GM18517 (cell line): ENCODE results near the gene FYTTD1.

ENCODE experiments used
- ATAC-seq: cut with Tn5 transposase; IDR thresholded peaks from one replicate; pipeline ENCODE4 v1.9.1; 2021; ENCODE audit warnings: mild to moderate bottlenecking, moderate library complexity; ENCODE audit not compliant: unreplicated experiment

Gene FYTTD1

DNA sequence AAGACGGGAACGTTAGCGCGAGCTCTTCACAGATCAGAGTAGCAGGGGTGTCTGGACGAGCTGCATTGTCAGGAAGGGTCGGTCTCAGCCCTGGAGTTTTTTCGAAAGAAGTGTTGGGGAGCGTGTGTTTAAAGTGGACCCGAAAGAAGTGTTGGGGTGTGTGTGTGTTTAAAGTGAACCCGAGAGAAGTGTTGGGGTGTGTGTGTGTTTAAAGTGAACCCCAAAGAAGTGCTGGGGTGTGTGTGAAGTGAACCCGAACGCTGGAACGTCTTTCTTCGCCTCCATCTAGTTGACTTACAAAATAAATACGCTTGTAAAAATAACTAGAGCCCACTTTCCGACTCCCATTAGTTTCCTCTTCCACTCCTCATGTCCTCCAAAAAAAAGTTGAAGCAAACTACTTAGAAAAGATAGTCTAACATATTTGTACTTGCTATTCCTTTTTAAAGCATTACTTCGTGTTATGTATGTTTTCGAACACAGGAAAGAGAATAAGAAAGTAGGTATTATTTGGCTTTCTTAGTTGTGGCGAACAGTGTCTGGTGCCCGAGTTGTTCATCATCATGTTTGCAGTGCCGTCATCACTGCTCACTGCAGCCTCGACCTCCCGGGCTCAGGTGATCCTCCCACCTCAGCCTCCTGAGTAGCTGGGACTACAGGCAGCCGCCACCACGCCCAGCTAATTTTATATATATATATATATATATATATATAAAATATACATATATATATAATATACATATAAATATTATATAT, 42.4 kb downstream of the FYTTD1 start:
- ATAC-seq, result peak; percentile 9

- peak; percentile 35 for ATAC-seq
Observed at GRCh38 chr3:197793247-197793646, 43.6 kb downstream of the FYTTD1 start.

- ATAC-seq, result no peak
Observed at GRCh38 chr3:197794115-197794514, 44.4 kb downstream of the FYTTD1 start.

- ATAC-seq, result no peak
Observed at GRCh38 chr3:197795200-197795599, 45.5 kb downstream of the FYTTD1 start.

- ATAC-seq, result no peak
Observed at GRCh38 chr3:197796087-197796486, 46.4 kb downstream of the FYTTD1 start.

GRCh38 chr3:197798863-197799262, 49.2 kb downstream of the FYTTD1 start:
- no peak for ATAC-seq

GRCh38 chr3:197800379-197800778, 50.7 kb downstream of the FYTTD1 start:
- ATAC-seq, result no peak

DNA sequence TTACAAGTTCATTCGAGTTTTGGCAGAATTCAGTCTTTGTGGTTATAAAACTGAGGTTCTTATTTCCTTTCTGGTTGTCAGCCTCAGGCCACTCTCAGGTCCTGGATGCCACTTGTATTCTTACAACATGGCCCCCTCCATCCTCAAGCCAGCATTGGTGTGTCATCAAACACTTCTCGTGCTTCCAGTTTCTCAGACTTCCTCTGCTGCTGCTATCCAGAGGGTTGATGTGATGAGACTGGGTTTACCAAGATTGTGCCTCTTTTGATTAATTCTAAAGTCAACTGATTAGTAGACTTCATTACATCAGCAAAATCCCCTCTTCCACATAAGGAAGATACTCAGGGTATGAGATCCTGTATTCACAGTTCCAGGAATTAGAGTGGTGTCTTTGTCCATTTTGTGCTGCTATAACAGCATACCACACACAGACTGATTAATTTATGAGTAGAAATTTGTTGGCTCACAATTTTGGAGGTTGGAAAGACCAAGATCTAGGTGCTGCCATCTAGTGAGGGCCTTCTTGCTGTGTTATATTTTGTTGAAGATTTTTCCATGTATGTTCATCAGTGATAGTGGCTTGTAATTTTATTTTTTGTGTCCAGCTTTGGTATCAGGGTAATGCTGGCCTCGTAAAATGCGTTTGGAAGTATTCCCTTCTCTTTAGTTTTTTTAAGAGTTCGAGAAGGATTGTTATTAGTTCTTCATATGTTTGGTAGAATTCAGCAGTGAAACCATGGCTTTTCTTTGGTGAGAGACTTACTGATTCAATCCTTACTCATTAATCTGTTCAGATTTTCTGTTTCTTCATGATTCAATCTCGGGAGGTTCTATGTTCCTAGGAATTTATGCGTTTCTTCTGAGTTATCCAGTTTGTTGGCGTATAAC, 52.5 kb downstream of the FYTTD1 start:
- no peak for ATAC-seq

DNA sequence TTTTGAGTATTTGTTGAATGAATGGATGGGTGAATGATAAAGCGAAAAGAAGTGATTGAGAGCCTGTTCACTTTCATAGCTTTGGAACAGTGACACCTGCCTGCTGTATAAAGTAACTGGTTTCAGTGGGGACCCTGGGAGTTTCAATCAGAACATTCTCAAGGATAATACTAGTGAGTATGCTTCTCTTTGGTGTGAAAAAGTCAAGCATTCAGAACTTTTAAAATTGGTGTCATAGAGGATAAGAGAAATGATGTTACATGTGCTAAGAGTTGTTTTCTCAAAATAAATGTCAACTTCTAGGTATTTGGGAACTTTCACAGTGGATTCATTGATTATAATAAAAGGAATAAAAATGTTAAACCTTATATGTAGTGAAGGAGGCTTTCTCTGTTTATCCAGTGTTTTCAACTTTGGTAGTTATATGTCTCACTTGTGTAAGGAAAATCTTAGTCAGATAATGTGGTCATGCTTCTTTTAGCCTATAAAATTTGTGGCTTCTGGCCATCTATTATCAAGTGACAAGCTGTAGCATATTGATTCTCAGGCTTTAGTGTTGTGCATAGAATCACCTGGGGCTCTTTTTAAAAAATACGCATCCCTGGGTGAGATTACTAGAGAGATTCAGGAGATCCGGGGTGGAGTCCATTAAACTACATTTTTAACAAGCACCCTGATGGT, 53.2 kb downstream of the FYTTD1 start:
- no peak for ATAC-seq

GRCh38 chr3:197804511-197804910, 54.8 kb downstream of the FYTTD1 start:
- no peak for ATAC-seq

DNA sequence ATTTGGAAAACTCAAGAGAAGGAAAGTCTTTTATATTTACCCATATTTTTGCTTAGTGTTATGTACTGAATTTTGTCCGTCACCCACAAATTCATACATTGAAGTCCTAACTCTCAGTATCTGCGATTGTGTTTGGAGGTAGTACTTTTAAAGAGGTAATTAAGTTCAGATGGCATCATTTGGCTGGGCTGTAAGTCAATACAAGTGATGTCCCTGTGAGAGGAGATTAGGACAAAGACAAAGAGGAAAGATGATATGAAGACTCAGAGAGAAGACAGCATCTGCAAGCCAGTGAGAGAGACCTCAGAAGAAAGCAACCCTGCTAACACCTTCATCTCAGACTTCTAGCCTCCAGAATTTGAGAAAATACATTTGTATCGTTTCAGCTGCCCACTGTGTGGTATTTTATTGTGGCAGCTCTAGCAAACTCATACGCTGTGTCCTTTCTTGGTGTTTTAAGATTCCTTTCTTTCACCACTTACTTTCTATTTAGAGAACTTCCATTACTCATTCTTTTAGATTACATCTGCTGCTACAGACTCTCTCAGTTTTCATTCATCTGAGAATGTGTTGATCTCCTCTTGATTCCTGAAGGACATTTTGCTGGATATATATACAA, 58.4 kb downstream of the FYTTD1 start:
- no peak for ATAC-seq

DNA sequence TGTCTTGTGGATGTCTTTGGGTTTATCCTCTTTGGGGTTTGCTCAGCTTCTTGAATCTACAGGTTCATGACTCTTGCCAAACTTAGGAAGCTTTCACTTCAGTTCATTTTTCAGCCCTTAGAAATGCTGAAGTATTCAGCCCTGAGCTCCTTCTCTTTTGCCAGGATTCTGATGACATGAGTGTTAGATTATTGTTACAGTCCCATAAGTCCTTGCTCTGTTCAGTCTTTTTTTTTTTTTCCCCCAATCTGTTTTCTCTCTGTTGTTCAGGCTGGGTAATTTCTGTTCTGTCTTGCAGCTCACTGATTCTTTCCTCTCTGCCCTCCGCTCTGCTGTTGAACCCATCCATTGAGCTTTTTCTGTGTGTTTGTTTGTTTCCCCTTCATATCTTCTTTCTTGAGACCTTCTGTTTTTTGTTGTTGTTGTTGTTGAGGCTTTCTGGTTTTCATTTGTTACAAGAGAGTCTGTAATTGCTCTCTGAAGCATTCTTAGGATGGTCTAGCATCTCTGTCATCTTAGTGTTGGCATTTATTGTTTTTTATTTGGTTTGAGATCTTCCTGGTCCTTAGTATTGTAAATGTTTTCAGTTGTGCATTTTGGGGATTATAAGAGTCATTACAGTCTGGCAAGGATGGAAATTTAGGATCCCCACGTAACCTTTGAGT, 59.8 kb downstream of the FYTTD1 start:
- no peak for ATAC-seq

GRCh38 chr3:197810901-197811300, 61.2 kb downstream of the FYTTD1 start:
- ATAC-seq, result no peak

DNA sequence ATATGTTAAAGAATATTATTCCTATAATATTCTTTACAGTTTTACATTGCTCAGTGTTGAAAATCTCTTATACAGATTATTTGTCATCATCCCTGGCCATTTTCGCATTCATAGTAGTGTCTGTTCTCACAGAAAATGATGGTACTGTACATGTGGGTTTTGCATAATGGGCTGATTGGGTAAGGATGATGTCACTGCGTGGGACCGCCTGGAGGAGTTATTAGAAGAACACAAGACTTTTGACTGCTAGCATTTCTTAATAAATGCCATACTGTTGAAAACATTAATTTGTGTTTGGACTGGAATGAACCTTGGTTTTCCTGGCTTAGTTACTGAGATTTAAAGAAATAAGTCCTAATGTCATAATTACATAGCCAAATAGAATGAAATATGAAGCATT, 61.7 kb downstream of the FYTTD1 start:
- ATAC-seq, result no peak

- no peak for ATAC-seq
Observed at GRCh38 chr3:197814372-197814771, 64.7 kb downstream of the FYTTD1 start.

DNA sequence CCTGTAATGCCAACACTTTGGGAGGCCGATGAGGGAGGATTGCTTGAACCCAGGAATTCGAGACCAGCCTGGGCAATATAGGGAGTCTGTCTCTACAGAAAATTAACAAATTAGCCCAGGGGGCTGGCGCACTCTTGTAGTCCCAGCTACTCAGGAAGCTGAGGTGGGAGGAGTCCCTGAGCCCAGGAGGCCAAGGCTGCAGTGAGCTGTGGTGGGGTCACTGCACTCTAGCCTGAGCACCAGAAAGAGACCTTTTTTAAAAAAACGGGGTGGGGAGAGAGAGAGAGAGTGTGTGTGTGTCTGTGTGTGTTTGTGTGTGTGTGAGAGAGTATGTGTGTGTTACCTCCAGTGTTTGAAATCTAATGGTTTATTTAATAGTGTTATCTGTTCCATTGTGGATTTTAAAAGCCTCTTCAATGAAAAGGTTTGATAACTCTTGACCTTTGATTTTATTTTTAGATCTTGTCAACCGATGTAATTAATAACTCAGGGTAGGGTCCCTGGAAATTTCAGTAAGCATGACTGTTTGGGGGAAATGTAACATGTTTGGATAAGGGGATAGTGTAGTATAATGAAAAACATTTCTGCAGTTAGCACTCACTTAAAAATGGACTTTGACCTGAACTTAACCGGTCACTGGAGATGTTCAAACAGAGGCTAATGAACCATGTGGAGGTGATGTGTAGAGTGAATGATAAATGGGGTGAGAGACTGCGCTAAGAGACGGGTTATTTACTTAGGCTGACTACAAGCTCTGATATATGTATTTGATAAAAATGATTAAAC, 71.1 kb downstream of the FYTTD1 start:
- ATAC-seq, result no peak

GRCh38 chr3:197829397-197830045, 79.8 kb downstream of the FYTTD1 start:
- no peak for ATAC-seq

DNA sequence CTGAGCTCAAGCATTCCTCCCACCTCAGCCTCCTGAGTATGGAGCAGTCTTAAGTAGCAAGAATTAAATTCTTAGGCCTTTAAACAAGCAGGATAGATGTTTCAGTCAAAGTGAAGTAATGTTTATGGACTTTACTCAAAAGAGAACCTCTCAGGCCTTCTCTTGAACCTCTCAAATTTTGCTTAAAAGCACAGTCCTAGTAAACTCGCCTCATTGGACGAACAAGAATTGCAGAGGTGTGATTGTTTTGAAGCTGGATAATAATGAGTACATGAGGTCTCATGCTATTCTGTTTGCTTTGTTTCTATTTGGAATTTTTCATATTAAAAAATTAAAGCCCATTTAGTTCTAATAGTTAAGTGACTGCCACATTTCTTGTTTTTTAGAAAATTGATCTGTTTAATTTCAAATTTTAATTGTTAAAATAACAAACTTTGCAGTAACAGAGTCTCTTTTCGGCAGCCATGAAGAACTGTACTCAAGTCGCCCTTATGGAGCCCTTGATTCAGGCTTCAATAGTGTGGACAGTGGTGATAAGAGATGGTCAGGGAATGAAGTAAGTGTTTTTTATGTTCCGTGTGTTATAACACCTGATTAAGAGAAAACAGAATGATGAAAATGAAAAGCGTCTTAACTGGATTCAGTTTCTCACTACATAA, 80.8 kb downstream of the FYTTD1 start:
- no peak for ATAC-seq

DNA sequence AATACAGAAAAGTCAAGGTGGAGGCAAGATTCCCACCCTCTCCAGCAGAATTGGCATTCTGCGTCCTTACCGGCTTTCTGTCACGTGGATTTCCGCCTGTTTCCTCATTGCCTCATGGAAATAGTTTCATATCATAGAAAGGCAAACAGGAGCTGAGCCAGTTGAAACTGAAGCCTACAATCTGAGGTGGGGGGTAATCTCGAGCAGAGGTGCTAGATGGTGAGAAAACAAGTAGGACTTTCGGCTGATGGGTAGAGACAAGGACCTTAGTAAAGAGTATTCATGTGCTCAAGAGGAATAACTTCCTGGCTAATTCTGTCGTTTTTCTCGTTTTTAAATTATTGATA, 81.3 kb downstream of the FYTTD1 start:
- no peak for ATAC-seq
